Measurements from ENCODE around the gene OR51M1.
"Not testable (repeated sequence)": the region's sequence is repeated elsewhere in the genome, so short reads cannot be mapped to it uniquely, and the experiment has no call there.

OR51M1 gene, protein sequence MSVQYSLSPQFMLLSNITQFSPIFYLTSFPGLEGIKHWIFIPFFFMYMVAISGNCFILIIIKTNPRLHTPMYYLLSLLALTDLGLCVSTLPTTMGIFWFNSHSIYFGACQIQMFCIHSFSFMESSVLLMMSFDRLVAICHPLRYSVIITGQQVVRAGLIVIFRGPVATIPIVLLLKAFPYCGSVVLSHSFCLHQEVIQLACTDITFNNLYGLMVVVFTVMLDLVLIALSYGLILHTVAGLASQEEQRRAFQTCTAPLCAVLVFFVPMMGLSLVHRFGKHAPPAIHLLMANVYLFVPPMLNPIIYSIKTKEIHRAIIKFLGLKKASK
- 0 reads per million in 2 donors for total RNA-seq

- DNase-seq = no peak
These were observed at the start of gene OR51M1 for GRCh38 chr11:5383576-5383975. Gene OR51M1, plus strand, starts transcription at chr11:5383812. Its CDS starts 5,587 bp downstream, at chr11:5389399.

GRCh38 chr11:5335170-5335569 is 48.4 kb upstream of the OR51M1 start:
- DNase-seq = no peak

GRCh38 chr11:5336331-5336730 is 47.3 kb upstream of the OR51M1 start:
- no peak for DNase-seq

GRCh38 chr11:5337253-5337652 is 46.4 kb upstream of the OR51M1 start:
- not testable (repeated sequence) for DNase-seq

- no peak for DNase-seq
These were observed 43.8 kb upstream of the OR51M1 start for GRCh38 chr11:5339771-5340322.

DNA sequence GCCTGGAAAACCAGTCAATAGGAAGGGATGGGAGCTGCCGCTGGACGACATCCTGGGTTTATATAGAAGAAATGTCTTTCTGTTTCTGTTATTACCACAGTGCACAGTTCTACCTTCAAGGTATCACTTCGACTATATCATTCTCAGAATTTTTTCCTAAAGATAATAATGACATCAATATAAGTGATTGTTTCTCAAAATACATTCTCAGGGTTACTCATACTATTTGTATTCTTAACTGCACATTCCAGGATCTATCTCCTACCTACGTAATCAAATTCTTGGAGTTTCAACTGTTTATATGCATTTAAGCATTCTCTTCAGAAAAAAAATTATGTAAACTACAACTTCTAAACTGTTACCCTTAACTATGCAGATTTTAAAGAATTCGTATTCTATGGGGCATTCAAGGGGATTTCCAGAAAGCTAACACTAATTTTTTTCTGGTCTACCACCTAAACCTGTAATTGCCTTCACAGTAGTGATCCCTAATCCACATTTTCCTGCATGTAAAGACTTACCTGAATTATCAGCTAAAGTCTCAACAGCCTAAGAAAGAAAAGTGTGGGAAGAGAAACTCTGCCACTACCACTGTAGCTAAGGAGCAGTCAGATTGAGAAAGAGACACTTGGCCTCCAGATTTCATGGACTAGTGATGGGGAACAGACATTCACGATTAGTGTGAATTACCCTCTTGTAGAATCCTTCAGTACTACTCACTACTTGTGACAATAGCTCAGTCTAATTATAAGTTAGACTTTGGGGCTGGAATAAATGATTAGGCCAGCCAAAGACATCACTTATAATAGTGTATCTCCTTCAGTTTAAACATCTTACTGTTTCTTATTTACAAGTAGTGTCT is 39.9 kb upstream of the OR51M1 start, which contains the start of gene OR51B5:
TSS of gene OR51B5 (minus strand) at position 51 of the 862 bp plus-strand sequence. CDS start at position 51, 0 bp downstream.
- DNase-seq = no peak

DNA sequence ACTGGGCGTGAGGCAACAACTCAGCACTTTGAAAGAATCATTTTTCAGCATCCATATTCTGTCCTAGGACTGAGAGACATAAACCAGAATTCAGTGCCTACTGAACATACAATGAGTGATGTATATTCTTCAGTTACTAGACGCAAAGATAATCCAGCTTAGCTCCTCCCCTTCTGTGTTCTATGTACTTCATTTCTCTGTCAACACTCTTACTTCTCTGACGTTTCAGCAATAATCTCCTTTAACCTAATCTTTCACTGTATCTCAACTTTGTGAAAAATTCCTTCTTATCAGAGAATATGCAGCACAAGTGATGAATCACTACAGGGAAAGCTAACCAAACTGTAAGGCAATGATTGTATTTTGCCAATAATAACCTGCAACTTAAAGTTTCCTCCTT is 37.8 kb upstream of the OR51M1 start:
- DNase-seq = no peak

- DNase-seq = no peak
These were observed 34.9 kb upstream of the OR51M1 start for GRCh38 chr11:5348551-5349194.

DNA sequence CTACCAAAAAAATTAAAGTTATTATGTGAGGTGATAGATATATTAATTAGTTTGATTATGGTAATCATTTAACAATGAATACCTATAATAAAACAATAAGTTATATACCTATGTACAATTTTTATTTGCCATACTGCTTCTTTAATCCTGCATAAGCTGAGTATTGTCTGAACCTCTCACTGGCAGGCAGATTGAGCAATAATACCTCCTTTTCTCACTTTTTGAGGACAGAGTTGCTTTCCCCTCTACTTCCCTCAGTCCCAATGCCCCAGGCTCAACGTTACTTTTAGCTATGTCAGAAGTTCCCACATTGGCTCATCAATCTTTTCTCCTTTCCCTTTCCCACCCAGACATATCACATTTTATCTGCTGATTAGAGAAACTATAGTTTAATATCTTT is 34.1 kb upstream of the OR51M1 start:
- no peak for DNase-seq

DNA sequence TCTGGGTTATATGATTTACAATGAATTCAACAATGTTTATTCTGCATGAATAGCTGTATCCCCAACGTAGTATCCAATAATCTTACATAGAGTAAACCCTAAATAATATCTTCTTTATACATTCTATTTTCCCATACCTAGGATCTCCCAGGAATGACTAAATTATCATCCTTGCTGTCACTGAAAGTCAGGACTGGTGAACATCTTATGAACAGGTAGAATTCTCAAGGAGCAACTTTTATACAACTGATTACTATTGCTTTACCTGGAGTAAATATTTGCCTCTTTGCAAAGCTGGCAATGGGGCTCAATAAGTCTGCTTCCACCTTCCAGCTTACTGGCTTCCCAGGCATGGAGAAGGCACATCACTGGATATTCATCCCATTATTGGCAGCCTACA is 32.4 kb upstream of the OR51M1 start, which contains the start of gene OR51B6:
TSS of gene OR51B6 (plus strand) at position 301 of the 400 bp plus-strand sequence. CDS start at position 301, 0 bp downstream.
- no peak for DNase-seq

DNA sequence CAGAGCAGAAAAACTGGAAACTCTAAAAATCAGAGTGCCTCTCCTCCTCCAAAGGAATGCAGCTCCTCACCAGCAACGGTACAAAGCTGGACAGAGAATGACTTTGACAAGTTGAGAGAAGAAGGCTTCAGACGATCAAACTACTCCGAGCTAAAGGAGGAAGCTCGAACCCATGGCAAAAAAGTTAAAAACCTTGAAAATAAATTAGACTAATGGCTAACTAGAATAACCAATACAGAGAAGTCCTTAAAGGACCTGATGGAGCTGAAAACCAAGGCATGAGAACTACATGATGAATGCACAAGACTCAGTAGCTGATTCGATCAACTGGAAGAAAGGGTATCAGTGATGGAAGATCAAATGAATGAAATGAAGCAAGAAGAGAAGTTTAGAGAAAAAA is 27.6 kb upstream of the OR51M1 start:
- DNase-seq = not testable (repeated sequence)

DNA sequence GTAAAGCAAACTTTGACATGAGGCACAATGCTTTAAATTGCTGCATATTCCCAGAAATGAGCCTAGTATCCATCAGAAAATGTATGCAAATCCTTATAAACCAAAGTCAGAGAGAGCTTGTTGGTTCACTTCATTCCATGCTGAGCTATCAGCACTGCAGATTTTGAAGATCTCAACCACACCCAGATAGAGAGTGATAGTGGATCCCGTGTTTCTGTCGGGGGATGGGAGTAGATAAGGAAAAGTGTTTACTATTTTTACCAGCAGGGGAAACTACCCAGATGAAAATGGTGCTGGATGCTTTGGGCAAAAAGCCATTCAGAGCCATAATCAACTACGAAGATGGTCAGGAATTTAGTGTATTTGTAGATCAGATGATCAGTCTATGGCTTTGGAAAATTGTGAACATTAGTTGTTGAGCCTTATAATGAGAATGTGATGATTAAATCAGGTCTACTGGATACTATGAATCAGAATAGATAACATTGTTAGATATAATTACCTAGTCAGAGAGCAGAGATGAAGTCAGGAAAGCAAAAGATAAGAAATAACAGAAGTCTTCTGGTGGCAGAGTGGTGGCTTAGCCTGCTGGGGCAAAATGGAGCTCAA is 21.5 kb upstream of the OR51M1 start:
- no peak for DNase-seq

GRCh38 chr11:5363679-5364078 is 19.9 kb upstream of the OR51M1 start:
- no peak for DNase-seq

DNA sequence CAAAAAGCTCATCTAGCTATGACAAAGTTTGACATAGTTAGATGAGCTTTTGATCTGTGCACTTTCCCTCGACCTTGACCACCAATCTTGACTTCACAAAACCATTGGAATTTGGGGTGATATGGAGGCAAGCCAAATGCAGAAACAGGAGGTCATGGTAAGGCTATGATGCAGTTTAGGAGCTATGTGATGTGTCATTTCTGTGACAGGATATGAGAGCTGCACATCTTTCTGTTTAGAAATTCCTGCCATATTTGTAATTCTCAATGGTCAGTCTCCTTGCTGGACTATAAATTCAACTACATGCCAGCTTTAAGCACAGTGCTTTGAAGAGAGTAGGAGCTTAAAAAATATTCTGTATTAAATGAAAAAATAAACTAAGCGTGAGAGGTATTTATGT is 19.4 kb upstream of the OR51M1 start:
- no peak for DNase-seq

GRCh38 chr11:5366365-5366764 is 17.2 kb upstream of the OR51M1 start:
- DNase-seq = not testable (repeated sequence)

GRCh38 chr11:5366856-5367255 is 16.8 kb upstream of the OR51M1 start:
- no peak for DNase-seq

DNA sequence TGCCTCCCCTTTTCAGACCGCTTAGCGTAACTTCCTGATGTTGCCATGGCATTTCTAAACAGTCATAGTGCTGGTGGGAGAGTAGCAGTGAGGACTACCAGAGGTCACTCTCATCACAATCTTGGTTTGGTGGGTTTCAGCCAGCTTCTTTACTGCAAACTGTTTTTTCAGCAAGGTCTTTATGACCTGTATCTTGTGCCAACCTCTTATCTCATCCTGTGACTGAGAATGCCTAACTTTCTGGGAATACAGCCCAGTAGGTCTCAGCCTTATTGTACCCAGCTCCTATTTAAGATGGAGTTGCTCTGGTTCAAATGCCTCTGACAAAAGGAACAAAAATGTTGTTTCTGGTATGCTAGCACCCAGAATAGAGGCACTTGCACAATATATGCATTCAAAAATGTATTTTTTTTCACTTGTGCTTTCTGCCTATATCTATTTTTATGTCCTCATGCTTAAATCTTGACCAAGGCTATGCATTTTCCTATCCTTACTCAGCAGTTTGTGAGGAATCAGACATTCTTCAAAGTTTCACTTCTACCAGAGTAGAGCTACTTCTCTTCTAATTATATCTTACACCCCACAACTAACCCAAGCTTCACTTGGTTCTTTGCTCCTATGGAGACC is 16.1 kb upstream of the OR51M1 start:
- DNase-seq = no peak

DNA sequence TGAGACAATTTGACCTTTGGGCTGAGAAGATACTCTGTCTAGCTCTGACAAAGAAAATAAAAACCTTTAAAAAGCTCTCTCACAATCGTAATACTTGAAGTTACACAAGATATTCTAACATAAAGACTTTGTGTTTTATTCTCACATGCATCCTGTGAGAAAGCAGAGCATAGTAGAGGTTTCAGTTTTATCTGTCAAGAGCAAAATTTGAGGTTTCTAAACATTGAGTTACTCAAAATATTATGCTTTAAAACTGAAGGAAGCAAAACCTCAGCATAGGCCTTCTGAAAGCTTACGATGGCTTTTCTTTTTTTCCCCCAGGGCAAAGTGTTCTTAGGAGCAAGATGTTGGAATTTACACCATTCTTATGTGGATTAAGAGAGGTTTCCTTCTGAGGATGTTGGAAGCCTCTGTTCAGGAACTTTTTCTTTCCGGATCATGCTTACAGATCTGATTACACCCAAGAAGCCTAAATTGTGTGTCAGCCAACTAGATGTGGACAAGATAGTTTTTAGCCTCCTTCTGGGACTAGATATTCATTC is 15.0 kb upstream of the OR51M1 start:
- DNase-seq = no peak

DNA sequence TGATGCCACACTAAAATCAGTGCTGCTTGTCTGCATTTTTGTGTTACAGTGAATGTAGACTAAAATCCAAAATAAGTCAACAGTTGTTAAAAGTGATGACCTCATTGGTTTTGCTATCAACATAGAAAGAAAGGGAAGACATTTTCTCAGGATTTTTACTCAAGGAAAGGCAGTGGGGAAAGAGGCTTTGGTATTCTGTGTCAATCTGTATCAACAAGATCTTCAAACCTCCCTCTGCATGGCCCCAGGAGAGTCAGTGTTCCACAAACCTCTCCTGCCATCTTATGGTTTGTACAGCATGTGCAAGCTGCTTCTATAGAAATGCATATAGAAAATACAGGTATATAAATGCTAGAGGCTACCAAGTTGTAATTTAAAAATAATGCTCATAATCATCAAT is 13.8 kb upstream of the OR51M1 start:
- DNase-seq = no peak

GRCh38 chr11:5380740-5381342 is 2.8 kb upstream of the OR51M1 start:
- DNase-seq = no peak

DNA sequence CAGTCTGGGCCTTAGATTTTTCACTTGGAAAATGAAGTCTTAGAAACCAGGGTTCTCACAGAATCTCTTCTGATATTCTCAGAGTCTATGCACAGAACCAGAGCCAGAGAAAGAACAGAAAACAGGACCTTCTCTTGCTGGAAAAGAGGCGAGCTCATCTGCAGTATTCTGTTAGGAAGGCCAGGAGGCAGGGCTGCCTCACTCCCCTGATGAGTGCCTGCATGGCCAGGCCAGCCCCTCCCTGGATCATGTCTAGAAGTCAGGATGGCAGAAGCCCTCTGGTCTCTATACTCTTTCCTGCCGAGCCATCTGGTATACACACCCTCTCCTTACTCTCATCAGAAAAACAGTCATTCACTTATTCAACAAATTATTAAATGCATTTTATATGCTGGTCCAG is 723 bp downstream of the OR51M1 start:
- DNase-seq = no peak
